GM13976 (cell line): ENCODE measurements around the gene TNS1.

ENCODE experiments used
- DNase-seq: peaks from one replicate; pipeline ENCODE4 v3.0.0; 2012; ENCODE audit warnings: low spot score
- CTCF ChIP-seq: IDR thresholded peaks from 2 replicates; pipeline ENCODE4 v1.5.1; 2012; ENCODE audit warnings: borderline replicate concordance, mild to moderate bottlenecking; ENCODE audit not compliant: insufficient read depth; ENCODE audit errors: extremely low read depth, missing control alignments, control extremely low read depth
- in situ Hi-C: fragments of 300-500 bp; cut with MboI; formaldehyde crosslinking; loops from one replicate; pipeline ENCODE4 v1.12.0; 2022; ENCODE audit warnings: low sequenced_read_pairs, mixed read lengths, inconsistent platforms; ENCODE audit not compliant: unreplicated experiment

Gene TNS1

GRCh38 chr2:217833439-217833838 is 169.4 kb downstream of the TNS1 start:
- TF ChIP-seq CTCF = no peak
- DNase-seq = no peak
- in situ Hi-C loops = no loop called here

- no peak for TF ChIP-seq CTCF
- in situ Hi-C loops = no loop called here
Observed at GRCh38 chr2:217832987-217833386, 169.8 kb downstream of the TNS1 start.

GRCh38 chr2:217832115-217832514 is 170.7 kb downstream of the TNS1 start:
- TF ChIP-seq CTCF = no peak
- in situ Hi-C loops = no loop called here

More at GRCh38 chr2:217832987-217833386, 169.8 kb downstream of the TNS1 start:
- no peak for DNase-seq

GRCh38 chr2:217831306-217831705 is 171.5 kb downstream of the TNS1 start:
- in situ Hi-C loops = no loop called here
- TF ChIP-seq CTCF = no peak
- no peak for DNase-seq

More at GRCh38 chr2:217832115-217832514, 170.7 kb downstream of the TNS1 start:
- DNase-seq = no peak

- no peak for TF ChIP-seq CTCF
- no peak for DNase-seq
Observed at GRCh38 chr2:217830807-217831206, 172.0 kb downstream of the TNS1 start.

GRCh38 chr2:217830061-217830460 is 172.7 kb downstream of the TNS1 start:
- in situ Hi-C loops = no loop called here
- no peak for DNase-seq
- TF ChIP-seq CTCF = no peak

More at GRCh38 chr2:217830807-217831206, 172.0 kb downstream of the TNS1 start:
- in situ Hi-C loops = no loop called here

- in situ Hi-C loops = no loop called here
- no peak for TF ChIP-seq CTCF
- no peak for DNase-seq
Observed at GRCh38 chr2:217829420-217829819, 173.4 kb downstream of the TNS1 start.
